GM04504 (cell line): ENCODE data around the gene HIGD1C.
A peak's percentile ranks its signal among the peaks of the same experiment; 100 is the strongest.
"Not testable (repeated sequence)": the region's sequence is repeated elsewhere in the genome, so short reads cannot be mapped to it uniquely, and the experiment has no call there.

Experiments used
- DNase-seq: peaks from one replicate; pipeline ENCODE4 v3.0.0-alpha.2; 2012; ENCODE audit warnings: low read depth

HIGD1C gene

DNA sequence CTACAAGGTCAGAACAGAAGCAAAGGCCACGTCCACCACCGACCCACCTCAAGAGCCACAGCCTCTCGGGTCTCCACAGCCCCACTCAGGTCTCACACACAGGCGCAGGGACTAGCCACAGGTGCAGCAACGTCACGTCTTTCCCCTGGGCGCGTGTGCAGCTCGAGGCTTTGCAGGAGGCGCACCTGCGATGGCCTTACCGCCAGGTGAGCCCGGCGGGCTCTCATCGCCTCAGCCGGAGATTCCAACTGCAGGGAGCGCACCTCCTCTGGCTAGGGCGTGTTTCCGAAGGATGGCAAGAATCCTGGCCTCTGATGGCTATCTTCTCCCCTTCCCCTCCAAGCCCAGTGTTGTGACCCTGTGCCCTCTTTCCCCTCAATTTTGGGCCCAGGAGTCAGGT is at the start of gene HIGD1C:
HIGD1C (plus strand) TSS at position 35 of the 400 bp plus-strand sequence. CDS start 1,455 bp downstream, outside the sequence.
- no peak for DNase-seq

DNA sequence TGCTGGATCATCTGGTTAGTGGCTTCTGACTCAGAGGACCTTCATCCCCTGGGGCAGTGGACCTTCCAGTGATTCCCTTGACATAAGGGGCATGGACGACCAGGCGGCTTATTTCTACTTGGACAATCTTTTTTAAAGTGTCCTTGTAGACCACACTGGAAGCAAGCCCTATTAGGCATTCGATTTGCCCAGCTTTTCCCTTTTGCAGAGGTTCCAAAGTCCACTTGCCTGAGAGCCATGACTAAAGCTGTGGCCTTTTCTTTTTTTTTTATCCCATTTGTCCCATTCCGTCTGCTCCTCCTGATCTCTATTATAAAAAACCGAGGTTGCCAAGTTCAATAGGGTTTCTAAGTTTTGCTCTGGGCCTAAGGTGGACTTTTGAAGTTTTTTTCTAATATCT is 43.9 kb upstream of the HIGD1C start:
- DNase-seq = not testable (repeated sequence)

DNA sequence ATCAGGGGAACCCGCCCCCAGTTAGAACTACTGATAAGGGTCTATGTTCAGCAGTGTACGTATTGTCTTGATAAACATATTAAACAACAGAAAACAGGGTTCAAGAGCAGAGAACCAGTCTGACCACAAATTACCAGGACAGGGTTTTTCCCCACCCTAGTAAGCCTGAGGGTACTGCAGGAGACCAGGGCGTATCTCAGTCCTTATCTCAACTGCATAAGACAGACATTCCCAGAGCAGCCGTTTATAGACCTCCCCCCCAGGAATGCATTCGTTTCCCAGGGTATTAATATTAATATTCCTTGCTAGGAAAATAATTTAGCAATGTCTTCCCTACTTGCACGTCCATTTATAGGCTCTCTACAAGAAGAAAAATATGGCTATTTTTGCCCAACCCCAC is 40.0 kb upstream of the HIGD1C start:
- DNase-seq = not testable (repeated sequence)

DNA sequence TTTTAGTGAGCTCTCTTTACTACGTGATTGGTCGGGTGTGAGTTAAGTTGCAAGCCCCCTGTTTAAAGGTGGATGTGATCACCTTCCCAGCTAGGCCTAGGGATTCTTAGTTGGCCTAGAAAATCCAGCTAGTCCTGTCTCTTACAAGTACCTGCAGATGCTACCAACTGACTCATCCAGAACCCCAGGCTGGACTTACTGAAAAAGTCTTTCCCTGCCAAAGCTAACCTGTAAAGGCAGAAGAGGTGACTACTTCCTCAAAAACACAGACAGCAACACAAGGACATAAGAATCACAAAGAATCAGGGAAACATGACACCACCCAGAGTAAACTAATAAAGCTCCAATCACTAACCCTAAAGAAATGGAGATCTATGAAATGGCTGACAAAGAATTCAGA is 39.1 kb upstream of the HIGD1C start:
- DNase-seq = no peak

DNA sequence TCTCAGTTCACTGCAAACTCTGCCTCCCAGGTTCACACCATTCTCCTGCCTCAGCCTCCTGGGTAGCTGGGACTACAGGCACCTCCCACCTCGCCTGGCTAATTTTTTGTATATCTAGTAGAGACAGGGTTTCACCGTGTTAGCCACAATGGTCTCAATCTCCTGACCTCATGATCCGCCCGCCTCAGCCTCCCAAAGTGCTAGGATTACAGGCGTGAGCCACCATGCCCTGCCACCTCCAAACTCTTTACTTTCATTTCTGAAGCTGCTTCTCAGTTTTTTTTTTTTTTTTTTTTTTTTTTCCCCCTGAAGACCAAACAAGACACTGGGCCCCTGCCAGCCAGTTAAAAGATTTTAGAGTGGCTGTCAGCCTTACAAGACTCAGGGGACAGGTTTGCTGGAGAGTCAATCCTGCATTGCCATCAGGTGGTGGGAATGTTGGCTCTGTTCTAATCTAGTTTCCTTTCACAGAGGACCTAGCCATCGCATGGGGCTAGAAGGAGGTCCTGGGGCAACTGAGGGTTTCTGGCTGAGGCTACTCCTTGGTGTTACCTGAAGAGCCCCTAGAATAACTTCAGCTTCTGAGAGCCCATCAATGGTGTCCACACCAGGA is 37.4 kb upstream of the HIGD1C start:
- no peak for DNase-seq

DNA sequence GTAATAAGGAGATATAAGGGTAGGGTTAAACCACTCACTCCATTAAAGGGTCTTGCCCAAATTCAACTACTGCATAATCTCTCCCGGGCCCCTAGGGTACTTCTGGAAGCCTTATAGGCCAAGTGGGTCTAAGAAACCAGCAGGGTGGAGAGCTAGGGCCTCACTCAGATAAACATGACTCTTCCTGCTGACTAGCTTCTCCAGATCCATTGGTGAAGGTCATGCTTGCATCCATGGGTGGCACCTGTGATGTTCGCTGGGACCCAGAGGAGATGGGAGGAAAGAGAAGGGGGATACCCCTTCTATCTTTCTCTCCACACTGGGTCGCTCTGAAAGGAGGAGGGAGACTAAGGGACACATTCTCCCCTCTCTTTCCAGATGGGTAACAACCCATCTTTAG is 36.1 kb upstream of the HIGD1C start:
- no peak for DNase-seq

GRCh38 chr12:50918584-50919316 is 33.6 kb upstream of the HIGD1C start:
- DNase-seq = no peak

DNA sequence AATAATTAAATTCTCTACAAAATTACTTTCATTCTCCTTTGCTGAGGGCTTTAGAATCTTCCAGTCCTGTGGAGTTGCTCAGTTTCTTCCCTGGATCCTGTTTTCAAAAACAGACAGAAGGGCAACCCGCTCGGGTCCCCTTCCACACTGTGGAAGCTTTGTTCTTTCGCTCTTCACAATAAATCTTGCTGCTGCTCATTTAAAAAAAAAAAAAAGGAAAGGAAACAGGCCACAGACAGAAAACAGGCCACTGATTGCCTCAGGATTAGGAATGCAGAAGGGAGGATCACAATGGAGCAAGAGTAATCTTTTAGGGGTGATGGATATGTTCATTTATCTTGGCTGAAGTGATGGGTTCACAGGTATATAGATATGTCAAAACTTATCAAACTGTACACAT is 29.5 kb upstream of the HIGD1C start:
- DNase-seq = peak; percentile 16

DNA sequence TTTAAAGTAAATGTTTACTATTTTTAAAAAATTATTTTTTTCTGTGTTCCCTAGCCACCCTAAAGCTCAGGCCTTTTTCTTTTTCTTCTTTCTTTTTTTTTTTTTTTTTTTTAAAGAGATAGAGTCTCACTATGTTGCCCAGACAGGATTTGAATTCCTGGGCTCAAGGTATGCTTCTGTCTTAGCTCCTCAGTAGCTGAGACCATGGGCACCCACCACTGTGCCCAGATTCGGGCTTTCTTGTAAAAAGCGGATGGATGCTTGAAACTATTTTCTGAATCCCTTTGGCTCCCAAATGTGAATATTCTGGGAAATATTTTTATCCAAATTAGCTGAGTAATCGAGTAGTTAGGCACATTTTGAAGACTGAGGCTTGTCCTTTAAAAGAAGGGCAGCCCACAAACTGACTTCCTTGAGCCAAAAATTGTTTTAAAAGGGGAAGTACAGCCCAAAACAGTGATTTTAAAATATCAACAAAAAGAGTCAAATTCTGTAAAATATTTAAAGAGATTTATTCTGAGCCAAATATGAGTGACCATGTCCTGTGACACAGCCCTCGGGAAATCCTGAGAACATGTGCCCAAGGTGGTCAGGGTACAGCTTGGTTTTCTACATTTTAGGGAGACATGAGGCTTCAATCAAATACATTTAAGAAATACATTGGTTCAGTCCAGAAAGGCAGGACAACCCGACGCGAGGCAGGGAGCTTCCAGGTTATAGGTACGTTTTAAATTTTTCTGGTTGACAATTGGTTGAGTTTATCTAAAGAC is 28.8 kb upstream of the HIGD1C start:
- no peak for DNase-seq

- no peak for DNase-seq
Observed at GRCh38 chr12:50924131-50924438, 28.3 kb upstream of the HIGD1C start.

DNA sequence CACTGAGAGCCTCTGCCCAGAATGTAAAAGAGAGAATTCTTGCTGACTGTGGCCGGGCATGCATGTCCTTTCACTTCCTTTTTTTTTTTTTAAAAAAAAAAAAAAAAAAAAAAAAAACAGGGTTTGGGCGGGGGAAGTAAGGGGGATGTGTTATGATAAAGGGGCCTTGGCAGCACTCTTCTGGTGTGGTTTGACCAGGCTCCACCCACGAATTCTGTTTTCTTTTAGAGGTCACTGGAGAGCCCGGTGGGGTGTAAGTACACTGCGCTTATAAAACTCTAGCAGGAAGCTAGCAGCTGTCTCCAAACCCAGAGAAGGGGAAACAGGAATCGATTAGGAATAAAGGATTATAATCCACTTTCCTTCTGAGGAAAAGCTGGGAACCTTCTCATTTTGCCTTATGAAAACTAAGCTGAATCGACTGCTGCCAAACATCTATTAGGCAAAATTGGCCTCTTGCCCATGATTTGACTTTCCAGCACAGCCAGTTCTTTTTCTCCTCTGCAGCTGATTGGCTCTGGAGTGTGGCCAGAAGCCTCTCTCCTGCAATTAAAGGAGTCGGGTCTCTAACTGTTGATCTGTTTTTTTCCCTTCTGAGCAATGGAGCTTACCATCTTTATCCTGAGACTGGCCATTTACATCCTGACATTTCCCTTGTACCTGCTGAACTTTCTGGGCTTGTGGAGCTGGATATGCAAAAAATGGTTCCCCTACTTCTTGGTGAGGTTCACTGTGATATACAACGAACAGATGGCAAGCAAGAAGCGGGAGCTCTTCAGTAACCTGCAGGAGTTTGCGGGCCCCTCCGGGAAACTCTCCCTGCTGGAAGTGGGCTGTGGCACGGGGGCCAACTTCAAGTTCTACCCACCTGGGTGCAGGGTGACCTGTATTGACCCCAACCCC is 27.7 kb upstream of the HIGD1C start:
- DNase-seq = peak; percentile 61

DNA sequence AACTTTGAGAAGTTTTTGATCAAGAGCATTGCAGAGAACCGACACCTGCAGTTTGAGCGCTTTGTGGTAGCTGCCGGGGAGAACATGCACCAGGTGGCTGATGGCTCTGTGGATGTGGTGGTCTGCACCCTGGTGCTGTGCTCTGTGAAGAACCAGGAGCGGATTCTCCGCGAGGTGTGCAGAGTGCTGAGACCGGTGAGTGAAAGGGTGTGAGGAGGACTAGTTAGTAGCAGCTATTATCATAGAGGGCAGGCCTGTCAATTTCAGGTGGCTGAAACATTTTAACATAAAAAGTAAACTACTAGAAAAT is 27.0 kb upstream of the HIGD1C start:
- DNase-seq = no peak

DNA sequence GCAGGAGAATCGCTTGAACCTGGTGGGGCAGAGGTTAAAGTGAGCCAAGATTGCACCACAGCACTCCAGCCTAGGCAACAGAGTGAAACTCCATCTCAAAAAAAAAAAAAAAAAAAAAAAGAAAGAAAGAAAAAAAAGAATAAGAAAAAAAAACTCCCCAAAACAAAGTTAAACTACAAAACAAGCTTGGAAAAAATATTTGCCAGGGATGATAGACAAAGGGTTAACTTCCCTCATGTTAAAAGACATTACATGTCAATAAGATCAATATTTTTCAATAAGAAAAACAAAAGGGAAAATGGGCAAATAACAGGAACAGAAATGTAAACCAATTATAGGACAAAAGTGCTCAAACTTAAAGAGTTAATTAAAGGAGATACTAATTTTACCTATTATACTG is 26.4 kb upstream of the HIGD1C start:
- DNase-seq = no peak

DNA sequence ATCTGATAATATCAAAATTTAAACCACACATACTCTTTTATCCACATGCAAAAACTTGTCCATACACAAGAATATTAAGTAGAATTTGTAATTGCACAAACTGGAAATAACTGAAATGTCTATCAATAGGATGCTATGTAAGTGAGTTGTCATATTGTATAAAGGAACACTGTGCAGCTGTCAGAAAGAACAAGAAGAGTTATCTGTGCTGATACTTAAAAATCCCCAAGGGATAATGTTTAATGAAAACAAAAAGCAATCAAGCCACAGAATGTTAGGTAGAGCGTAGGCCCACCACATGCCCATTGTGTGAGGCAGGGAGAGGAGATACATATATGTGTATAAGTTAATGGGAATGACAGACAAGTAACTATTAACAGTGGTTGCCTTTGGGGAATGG is 25.9 kb upstream of the HIGD1C start:
- DNase-seq = no peak

DNA sequence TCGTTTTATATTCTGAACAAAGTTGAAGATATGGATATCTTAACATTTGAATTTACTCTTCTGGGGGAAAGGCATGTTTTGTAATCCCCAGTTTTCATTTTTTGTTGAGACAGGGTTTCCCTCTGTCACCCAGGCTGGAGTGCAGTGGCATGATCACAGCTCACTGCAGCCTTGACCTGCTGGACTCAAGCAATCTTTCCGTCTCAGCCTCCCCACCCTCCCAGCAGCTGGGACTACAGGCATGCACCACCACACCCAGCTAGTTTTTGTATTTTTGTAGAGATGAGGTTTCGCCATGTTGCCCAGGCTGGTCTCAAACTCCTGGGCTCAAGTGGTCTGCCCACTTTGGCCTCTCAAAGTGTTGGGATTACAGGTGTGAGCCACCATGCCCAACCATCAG is 25.4 kb upstream of the HIGD1C start:
- not testable (repeated sequence) for DNase-seq

GRCh38 chr12:50927356-50927755 is 25.0 kb upstream of the HIGD1C start:
- no peak for DNase-seq

- no peak for DNase-seq
Observed at GRCh38 chr12:50927766-50928224, 24.5 kb upstream of the HIGD1C start.

DNA sequence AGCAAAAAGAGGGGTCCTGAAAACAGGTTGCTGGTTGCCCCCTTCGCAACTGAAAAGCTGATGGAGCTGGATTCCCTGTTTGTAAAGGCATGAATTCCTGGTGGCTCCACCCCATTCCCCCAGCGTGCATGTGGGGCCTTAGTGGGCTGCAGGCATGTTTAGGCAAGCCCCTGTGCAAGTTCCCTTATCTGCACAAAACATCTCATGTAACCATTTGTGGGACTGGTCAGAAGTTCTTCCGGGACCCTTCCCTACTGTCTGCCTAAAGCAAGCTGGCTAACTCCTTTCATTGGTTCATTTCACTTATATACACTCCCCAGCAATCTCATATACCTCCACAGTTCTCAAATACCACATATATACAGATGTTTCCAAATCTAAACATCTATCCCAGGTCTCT is 24.0 kb upstream of the HIGD1C start:
- DNase-seq = no peak

- no peak for DNase-seq
Observed at GRCh38 chr12:50929831-50930230, 22.5 kb upstream of the HIGD1C start.

GRCh38 chr12:50930477-50930876 is 21.9 kb upstream of the HIGD1C start:
- not testable (repeated sequence) for DNase-seq

DNA sequence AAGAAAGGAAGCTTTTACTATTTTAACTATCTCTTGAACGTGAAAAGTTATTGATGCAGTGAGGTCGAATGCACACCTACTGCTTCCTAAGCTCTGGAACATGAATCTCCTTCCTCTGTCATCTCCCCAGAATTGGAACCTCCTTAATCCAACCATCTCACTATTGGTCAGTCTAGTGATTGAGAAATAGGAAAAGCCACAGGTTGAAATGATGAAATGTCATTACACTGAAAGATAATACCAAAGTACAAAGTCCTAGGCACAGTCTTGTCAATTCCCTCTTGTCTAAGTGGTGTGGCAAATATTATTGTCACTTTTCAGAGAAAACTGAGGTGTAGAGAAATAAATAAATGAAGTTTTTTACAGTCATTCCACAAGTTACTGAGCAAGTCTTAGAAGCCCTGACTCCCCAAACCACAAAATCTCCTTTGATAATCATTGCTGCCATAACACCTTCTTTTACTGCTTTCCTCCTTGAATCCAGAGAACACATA is 19.5 kb upstream of the HIGD1C start:
- DNase-seq = no peak

DNA sequence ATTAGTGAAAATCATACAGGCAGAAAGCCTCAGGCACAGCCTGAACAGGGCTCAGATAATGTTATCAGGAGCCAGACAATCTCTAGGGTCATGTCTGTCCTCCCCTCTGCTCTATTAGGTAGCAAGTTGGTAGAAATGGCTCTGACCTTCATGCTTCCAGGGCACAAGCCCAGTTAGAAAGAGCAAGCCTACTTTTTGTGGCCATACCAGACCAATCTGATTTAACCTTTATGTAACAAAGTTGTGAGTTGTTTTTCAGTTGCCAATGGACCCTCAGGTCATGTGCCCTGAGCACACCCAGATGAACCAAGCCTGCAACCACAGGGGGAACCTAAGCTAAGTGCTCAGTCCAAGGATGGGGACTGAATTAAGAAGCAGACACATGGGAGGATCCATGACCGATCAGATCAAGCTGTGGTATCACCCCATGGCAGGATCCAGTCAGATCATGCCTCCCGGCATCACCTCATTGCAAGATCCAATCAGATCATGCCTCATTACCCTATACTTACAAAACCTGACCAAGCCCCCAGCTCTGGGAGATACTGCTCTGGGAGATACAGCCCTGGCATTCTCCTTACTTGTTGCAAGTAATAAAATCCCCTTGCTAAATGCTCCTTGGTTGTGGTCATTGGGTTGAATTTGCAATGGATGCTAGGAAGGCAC is 18.8 kb upstream of the HIGD1C start:
- no peak for DNase-seq
